EH (cell line): Measurements from ENCODE around the gene FICD.
"Not testable (repeated sequence)": the region's sequence is repeated elsewhere in the genome, so short reads cannot be mapped to it uniquely, and the experiment has no call there.

Source experiments
- DNase-seq: peaks from one replicate; pipeline ENCODE4 v3.0.0-alpha.2; 2015; ENCODE audit warnings: low read depth

Gene FICD

GRCh38 chr12:108514973-108515814 lies at the start of gene FICD:
Gene FICD, plus strand, starts transcription at chr12:108515277. Its CDS starts 1,696 bp downstream, at chr12:108516973.
- peak; percentile 99 for DNase-seq

- DNase-seq: no peak
Observed at GRCh38 chr12:108465417-108465816, 49.7 kb upstream of the FICD start.

- peak; percentile 48 for DNase-seq
Observed at GRCh38 chr12:108468196-108468968, 46.7 kb upstream of the FICD start.

- DNase-seq: no peak
Observed at GRCh38 chr12:108473400-108474055, 41.5 kb upstream of the FICD start.

- DNase-seq: no peak
Observed at GRCh38 chr12:108475396-108475795, 39.7 kb upstream of the FICD start.

GRCh38 chr12:108477055-108477880 lies 37.8 kb upstream of the FICD start:
- DNase-seq: no peak

GRCh38 chr12:108477881-108478259 lies 37.2 kb upstream of the FICD start:
- DNase-seq: no peak

GRCh38 chr12:108478611-108479206 lies 36.4 kb upstream of the FICD start:
- peak; percentile 44 for DNase-seq

GRCh38 chr12:108479364-108480070 lies 35.6 kb upstream of the FICD start:
- DNase-seq: no peak

- DNase-seq: peak; percentile 6
Observed at GRCh38 chr12:108482717-108483212, 32.3 kb upstream of the FICD start.

GRCh38 chr12:108483213-108484059 lies 31.6 kb upstream of the FICD start:
- DNase-seq: no peak

GRCh38 chr12:108484431-108484830 lies 30.6 kb upstream of the FICD start:
- DNase-seq: no peak

- no peak for DNase-seq
Observed at GRCh38 chr12:108484845-108485244, 30.2 kb upstream of the FICD start.

- DNase-seq: not testable (repeated sequence)
Observed at GRCh38 chr12:108485371-108485770, 29.7 kb upstream of the FICD start.

- DNase-seq: not testable (repeated sequence)
Observed at GRCh38 chr12:108487029-108487428, 28.0 kb upstream of the FICD start.

GRCh38 chr12:108491256-108491655 lies 23.8 kb upstream of the FICD start:
- DNase-seq: no peak

- DNase-seq: peak; percentile 33
Observed at GRCh38 chr12:108495054-108495453, 20.0 kb upstream of the FICD start.

- no peak for DNase-seq
Observed at GRCh38 chr12:108495823-108496579, 19.1 kb upstream of the FICD start.

- DNase-seq: no peak
Observed at GRCh38 chr12:108498136-108498535, 16.9 kb upstream of the FICD start.
